Muscle of leg (tissue), 11 donors: ENCODE results near the gene SNX32. TPM values are rescaled to one million over a fixed set of nuclear protein-coding genes. Genes with fewer than 3 reads are reported as not detected.

Experiments used
- DNase-seq: peaks from one replicate; pipeline ENCODE4 v3.0.0; 2013
- H3K27ac ChIP-seq: one replicate; pipeline ENCODE4 v1.5.1; 2013; ENCODE audit warnings: mild to moderate bottlenecking, low read length, control low read depth
- H3K27me3 ChIP-seq: one replicate; pipeline ENCODE4 v1.6.1; 2013; ENCODE audit warnings: low read length; ENCODE audit not compliant: control insufficient read depth, insufficient read depth
- H3K36me3 ChIP-seq: one replicate; pipeline ENCODE4 v1.6.1; 2013; ENCODE audit warnings: low read length; ENCODE audit not compliant: control insufficient read depth, insufficient read depth
- H3K4me1 ChIP-seq: one replicate; pipeline ENCODE4 v1.6.1; 2013; ENCODE audit warnings: low read length; ENCODE audit not compliant: control insufficient read depth, insufficient read depth
- H3K4me3 ChIP-seq: one replicate; pipeline ENCODE4 v1.5.1; 2013; ENCODE audit warnings: low read length, control low read depth
- H3K9me3 ChIP-seq: replicated peaks from 2 replicates; pipeline ENCODE4 v1.6.1; 2013; ENCODE audit warnings: low read depth, low read length; ENCODE audit not compliant: control insufficient read depth
- WGBS: methylation state at CpG from one replicate; pipeline ENCODE4 v1.1.5; 2013; ENCODE audit warnings: missing lambda C conversion rate; ENCODE audit not compliant: insufficient coverage; 5-methylcytosine and 5-hydroxymethylcytosine counted together
- polyA plus RNA-seq, 8 donors: library from polyadenylated mRNA; unstranded; fragments of 120-200 nt; gene quantifications; one replicate each; pipeline versions ENCODE4 v1.2.1 to v1.2.3, GENCODE V29; 2013; ENCODE audit warnings: inconsistent platforms in 1 of 8, low replicate concordance in 1 of 8; ENCODE audit not compliant: insufficient read length in 8 of 8, insufficient read depth in 1 of 8
- total RNA-seq: library from RNA; stranded (reverse); fragments of 120-200 nt; gene quantifications from one replicate; pipeline ENCODE4 v1.2.4, GENCODE V29; 2013

Gene SNX32
- total and polyA plus RNA-seq, 9 donors: 0.98 to 2.6 (median 1.5) TPM

DNA sequence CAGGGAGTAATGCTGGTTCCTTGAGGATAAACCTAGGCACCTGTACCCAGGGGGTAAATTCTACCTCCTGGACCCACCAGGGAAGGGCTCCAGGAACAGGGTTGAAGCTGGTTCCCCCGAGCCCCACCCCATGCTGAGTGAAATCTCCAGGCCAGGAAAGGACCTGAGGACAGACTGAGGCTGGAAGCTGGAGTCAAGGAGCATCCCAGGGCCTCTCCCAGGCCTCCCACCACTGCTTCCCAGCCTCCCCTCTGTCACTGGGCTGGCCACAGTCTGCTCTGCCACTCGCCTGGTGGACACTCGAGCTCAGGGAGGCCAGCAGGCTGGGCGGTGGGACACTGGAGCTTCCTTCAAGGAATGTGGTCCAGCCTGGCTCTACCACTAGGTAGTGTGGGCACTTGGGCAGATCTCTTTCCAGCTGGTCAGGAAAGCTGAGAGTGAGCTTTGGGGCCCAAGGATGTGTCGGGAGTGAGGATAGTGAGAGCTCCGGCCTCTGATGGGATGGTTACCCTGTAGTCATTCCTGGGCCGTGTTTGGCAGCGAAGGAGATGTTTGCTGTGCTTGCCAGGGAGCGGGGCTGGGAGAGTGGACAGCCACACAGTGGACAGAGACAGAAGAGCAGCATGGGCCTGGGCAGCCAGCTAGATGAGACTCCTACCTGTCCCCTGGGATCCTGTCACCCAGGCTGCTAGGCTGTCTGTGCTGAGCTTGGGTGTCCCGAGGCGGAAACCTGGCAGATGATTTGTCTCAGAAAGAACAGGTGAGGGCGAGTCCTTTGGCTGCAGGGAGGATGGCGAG lies 43.5 kb upstream of the SNX32 start:
- DNase-seq: no peak
- 77% methylated on average over 12 of the region's 13 CpGs for WGBS
- H3K27ac ChIP-seq: no peak overlapping the region
- H3K27me3 ChIP-seq: peaks cover 80% of the 10 kb centered on the region
- H3K9me3 ChIP-seq: no peaks in the 10 kb centered on the region
- H3K36me3 ChIP-seq: no peaks in the 10 kb centered on the region
- peaks cover 12% of the 10 kb centered on the region for H3K4me1 ChIP-seq
- no peak overlapping the region for H3K4me3 ChIP-seq

GRCh38 chr11:65790902-65791650 lies 42.7 kb upstream of the SNX32 start:
- H3K4me1 ChIP-seq: peaks cover 12% of the 10 kb centered on the region
- H3K27ac ChIP-seq: no peak overlapping the region
- DNase-seq: no peak
- H3K27me3 ChIP-seq: peaks cover 75% of the 10 kb centered on the region
- H3K36me3 ChIP-seq: no peaks in the 10 kb centered on the region
- no peaks in the 10 kb centered on the region for H3K9me3 ChIP-seq
- 85% methylated on average over 18 of the region's 18 CpGs for WGBS
- no peak overlapping the region for H3K4me3 ChIP-seq

- H3K27me3 ChIP-seq: peaks cover 69% of the 10 kb centered on the region
- WGBS: 88% methylated on average over 8 of the region's 13 CpGs
- H3K27ac ChIP-seq: no peak overlapping the region
- DNase-seq: peak; percentile 27
- peaks cover 12% of the 10 kb centered on the region for H3K4me1 ChIP-seq
- H3K36me3 ChIP-seq: no peaks in the 10 kb centered on the region
- no peaks in the 10 kb centered on the region for H3K9me3 ChIP-seq
- H3K4me3 ChIP-seq: no peak overlapping the region
Observed at GRCh38 chr11:65791719-65792213, 42.0 kb upstream of the SNX32 start.

- no peak overlapping the region for H3K4me3 ChIP-seq
- WGBS: 60% methylated on average over 2 of the region's 16 CpGs
- no peaks in the 10 kb centered on the region for H3K36me3 ChIP-seq
- H3K27ac ChIP-seq: no peak overlapping the region
- no peaks in the 10 kb centered on the region for H3K9me3 ChIP-seq
- H3K4me1 ChIP-seq: peaks cover 9% of the 10 kb centered on the region
- H3K27me3 ChIP-seq: peaks cover 65% of the 10 kb centered on the region
- no peak for DNase-seq
Observed at GRCh38 chr11:65792456-65792855, 41.3 kb upstream of the SNX32 start.

GRCh38 chr11:65793144-65793581 lies 40.6 kb upstream of the SNX32 start:
- peaks cover 2% of the 10 kb centered on the region for H3K4me1 ChIP-seq
- H3K9me3 ChIP-seq: no peaks in the 10 kb centered on the region
- H3K27me3 ChIP-seq: peaks cover 58% of the 10 kb centered on the region
- H3K4me3 ChIP-seq: no peak overlapping the region
- WGBS: 58% methylated on average over 13 of the region's 16 CpGs
- H3K36me3 ChIP-seq: no peaks in the 10 kb centered on the region
- DNase-seq: no peak
- H3K27ac ChIP-seq: no peak overlapping the region

DNA sequence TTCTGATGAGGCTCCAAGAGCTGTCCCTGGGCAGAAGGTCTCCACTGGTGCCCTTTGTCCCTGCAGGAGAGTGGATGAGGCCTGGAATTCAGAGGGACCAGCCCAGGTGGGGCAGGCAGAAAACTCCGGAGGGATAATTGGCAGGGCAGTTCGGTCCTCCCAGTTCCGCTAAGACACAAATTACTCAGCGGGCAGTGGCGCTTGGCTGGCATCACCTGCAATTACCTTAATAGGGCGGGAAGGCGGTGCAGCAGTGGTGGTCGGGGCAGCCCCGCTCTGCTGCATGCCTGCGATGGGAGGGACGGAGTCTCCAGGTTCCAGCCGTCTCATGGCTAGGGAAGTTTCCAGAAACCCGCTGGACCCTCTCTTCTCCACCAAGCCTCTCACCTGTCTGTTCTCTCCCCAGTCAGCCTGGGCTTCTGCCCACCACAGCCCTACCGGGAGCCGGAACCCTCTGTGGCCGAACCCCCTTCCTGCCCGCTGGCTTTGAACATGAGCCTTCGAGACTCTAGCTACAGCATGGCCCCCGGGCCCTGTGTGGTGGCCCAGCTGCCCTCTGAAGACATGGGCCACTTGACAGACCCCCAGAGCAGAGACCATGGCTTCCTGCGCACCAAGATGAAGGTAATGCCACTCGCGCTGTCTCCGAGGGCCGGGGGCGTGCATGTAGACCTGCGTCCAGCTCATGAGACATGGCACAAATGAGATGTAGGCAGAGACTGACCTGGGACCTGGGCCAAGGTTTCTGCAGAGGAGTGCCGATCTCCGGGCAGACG lies 40.0 kb upstream of the SNX32 start:
- H3K27me3 ChIP-seq: peaks cover 51% of the 10 kb centered on the region
- H3K4me3 ChIP-seq: no peak overlapping the region

DNA sequence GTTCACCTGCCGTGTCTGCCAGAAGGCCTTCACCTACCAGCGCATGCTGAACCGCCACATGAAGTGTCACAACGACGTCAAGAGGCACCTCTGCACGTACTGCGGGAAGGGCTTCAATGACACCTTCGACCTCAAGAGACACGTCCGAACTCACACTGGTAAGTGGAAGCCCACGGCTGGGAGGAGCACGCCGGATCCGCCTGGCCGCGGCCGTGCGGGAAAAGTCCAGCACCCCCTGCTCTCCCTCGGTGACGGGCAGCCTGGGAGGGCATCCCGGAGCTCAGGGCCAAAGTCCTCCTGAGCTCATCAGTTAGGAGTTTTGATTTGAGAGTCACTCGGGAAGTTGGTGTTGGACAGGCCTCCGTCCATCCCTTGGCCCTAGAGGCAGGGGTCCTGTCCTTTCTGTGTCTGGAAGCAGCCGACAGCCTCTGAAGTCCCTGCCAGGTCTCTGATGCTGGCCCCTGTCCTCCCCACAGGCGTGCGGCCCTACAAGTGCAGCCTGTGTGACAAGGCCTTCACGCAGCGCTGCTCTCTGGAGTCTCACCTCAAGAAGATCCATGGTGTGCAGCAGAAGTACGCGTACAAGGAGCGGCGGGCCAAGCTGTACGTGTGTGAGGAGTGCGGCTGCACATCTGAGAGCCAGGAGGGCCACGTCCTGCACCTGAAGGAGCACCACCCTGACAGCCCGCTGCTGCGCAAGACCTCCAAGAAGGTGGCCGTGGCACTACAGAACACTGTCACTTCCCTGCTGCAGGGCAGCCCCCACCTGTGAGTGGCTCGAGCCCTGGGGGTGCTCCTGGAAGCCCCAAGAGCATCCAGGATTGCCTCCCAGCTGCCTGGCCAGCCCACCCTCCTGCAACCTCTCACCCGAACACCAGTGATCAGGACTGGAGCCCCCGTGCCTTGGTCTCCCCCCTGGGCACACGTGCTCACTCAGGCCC lies 38.9 kb upstream of the SNX32 start:
- Histone ChIP-seq H3K4me3 (no peak overlapping the region), H3K9me3 (no peaks in the 10 kb centered on the region), H3K27me3 (peaks cover 42% of the 10 kb centered on the region), H3K36me3 (no peaks in the 10 kb centered on the region), H3K4me1 (no peaks in the 10 kb centered on the region), H3K27ac (no peak overlapping the region)
- DNase-seq: no peak
- 84% methylated on average over 37 of the region's 42 CpGs for WGBS

More for the DNA sequence above, 40.0 kb upstream of the SNX32 start:
- no peak overlapping the region for H3K27ac ChIP-seq
- WGBS: 85% methylated on average over 29 of the region's 29 CpGs
- DNase-seq: no peak
- H3K9me3 ChIP-seq: no peaks in the 10 kb centered on the region
- no peaks in the 10 kb centered on the region for H3K4me1 ChIP-seq
- no peaks in the 10 kb centered on the region for H3K36me3 ChIP-seq

- 66% methylated on average over 7 of the region's 15 CpGs for WGBS
- Histone ChIP-seq H3K27ac (no peak overlapping the region), H3K27me3 (peaks cover 30% of the 10 kb centered on the region), H3K4me3 (no peak overlapping the region), H3K36me3 (no peaks in the 10 kb centered on the region), H3K4me1 (no peaks in the 10 kb centered on the region), H3K9me3 (no peaks in the 10 kb centered on the region)
- DNase-seq: no peak
Observed at GRCh38 chr11:65796726-65797601, 36.8 kb upstream of the SNX32 start.
